CD4-positive, alpha-beta T cell treated with Interleukin-21 for 1 hour (primary cell): ENCODE results near the gene B4GALT1.

Source experiments
- DNase-seq: peaks from one replicate; pipeline ENCODE4 v3.0.0-alpha.2; 2020

The B4GALT1 gene, protein sequence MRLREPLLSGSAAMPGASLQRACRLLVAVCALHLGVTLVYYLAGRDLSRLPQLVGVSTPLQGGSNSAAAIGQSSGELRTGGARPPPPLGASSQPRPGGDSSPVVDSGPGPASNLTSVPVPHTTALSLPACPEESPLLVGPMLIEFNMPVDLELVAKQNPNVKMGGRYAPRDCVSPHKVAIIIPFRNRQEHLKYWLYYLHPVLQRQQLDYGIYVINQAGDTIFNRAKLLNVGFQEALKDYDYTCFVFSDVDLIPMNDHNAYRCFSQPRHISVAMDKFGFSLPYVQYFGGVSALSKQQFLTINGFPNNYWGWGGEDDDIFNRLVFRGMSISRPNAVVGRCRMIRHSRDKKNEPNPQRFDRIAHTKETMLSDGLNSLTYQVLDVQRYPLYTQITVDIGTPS

DNA sequence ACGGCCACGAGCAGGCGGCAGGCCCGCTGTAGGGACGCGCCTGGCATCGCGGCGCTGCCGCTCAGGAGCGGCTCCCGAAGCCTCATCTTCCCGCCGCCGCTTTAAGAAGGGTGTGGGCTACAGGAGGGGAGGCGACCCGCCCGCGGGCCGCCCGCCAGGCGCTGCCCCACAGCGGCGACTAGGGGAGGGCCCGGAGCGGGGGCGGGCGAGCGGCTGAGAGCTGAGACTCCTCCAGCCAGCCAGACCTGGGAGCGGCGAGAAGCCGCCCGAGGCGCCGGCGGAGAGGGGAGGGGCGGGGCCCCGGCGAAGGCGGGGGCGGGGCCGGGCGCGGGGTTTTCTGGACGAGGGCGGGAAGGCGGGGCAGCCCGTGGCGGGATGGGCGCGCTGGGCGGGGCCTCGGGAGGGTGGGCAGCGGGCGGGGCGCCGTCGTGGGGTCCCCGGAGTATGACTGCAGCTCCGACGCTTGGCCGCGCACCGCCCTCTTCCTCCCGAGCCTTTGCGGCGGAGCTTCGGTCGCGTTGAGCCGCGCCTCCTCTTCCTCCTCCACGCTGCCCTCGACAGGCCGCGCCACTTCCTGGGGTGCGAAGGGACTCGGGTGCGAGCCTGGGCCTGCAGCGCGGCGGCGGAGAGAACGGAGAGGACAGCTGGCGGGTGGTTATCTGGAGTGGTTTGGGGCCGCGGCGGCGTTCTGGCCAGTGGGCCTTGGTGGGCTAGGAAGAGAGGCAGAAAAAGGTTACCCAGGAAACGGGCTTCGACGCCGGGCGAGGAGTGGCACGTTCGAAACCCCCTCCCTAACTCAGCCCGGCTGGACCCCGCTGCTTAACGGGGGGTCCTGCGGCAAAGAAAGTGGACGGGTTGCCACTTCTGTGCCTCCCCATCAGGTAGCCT, at the start of gene B4GALT1:
TSS of gene B4GALT1 (minus strand) at position 253 of the 888 bp plus-strand sequence. CDS start at position 86, 167 bp downstream.
- peak; percentile 97 for DNase-seq

GRCh38 chr9:33211695-33212393, 44.7 kb upstream of the B4GALT1 start:
- DNase-seq = no peak

- no peak for DNase-seq
These were observed 43.0 kb upstream of the B4GALT1 start for GRCh38 chr9:33210006-33210715.

GRCh38 chr9:33209394-33209793, 42.3 kb upstream of the B4GALT1 start:
- no peak for DNase-seq

GRCh38 chr9:33202552-33203201, 35.5 kb upstream of the B4GALT1 start:
- DNase-seq = peak; percentile 25

GRCh38 chr9:33202018-33202417, 34.9 kb upstream of the B4GALT1 start:
- no peak for DNase-seq

GRCh38 chr9:33198165-33198564, 31.0 kb upstream of the B4GALT1 start:
- no peak for DNase-seq

- no peak for DNase-seq
These were observed 30.4 kb upstream of the B4GALT1 start for GRCh38 chr9:33197279-33198152.

GRCh38 chr9:33196736-33197135, 29.6 kb upstream of the B4GALT1 start:
- DNase-seq = no peak

DNA sequence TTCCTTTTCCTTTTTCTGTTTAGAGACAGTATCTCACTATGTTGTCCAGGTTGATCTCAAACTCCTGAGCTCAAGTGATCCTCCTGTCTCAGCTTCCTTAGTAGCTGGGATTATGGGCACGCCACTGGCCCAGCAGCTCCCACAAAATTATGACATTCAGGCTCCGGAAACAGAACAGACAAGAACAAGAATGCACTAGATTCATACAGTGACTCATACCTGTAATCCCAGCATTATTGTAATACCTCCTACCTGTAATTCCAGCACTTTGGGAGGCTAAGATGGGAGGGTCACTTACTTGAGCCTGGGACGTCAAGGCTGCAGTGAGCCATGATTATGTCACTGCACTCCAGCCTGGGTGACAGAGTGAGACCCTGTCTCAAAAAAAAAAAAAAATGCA, 26.7 kb upstream of the B4GALT1 start:
- no peak for DNase-seq

DNA sequence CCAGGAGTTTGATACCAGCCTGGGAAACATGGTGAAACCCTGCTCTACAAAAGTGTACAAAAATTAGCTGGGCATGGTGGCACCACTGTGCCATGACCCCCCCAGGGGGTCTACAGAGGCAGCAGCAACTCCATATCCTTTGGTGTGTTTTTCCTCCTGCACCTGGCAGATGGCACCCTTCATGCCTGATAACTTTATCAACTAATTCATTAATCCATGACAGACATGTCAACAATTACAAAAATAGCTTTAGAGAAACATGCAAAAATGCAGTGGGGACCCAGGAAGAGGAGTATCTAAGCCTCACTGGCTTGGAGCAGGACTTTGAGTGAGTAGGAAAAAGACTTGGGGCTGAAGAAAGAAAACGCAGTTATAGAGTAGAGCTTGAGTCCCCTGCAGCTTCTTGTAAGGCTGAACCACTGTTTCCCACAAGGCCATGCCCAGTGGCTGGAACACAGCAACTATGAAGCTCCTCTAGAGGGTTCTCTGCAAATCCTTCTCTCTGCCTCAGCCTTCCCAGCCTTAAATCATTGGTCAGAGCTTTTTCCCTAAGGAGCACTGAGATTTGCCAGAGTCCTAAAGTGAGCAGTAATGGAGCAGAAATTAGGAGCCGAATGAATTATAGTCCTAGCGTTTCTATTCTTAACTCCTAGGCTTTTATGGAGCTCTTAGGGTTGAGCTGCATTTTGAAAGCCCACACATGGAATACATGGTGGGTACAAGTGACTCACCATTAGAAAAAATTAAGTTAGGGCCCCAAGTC, 25.5 kb upstream of the B4GALT1 start:
- no peak for DNase-seq

GRCh38 chr9:33190021-33190705, 23.0 kb upstream of the B4GALT1 start:
- no peak for DNase-seq

DNA sequence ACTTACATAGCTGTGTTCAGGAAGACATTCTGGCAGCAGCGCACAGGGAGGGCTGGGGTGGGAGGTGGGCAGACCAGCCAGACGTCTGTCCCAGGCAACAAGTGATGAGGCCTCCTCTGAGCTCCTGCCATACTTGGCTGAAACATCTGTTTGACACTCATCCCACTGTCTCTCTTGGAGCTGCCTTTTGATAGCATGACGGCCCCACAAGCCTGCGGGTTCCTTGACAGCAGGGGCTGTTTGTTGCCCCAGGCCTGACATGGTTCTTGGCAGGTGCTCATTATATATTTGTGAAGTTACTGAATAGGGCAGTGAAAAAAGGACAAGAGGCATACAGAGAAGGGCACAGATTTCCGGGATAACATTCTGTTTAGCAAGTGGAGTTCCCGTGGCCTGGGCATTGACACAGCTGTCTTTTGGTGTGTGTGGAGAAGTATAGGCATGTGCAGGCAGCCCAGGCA, 22.2 kb upstream of the B4GALT1 start:
- no peak for DNase-seq

DNA sequence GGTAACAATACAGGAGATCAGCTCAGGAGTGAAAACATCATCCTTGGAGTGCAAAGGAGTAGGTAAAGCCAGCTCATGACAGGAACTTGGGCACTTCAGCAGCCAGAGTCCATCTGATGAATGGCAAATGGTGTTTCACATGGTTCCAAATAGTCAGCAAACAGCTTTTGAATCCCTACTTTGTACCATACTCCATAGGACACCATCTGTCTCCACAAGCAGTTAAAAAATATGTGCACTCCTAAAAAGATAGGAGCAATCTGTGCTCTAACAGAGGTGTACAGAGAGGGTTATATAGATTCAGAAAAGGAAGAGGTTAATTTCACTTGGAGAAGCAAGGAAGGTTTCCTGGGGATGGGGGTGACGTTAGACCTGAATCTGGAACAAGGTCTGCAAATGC, 21.6 kb upstream of the B4GALT1 start:
- DNase-seq = no peak

GRCh38 chr9:33187519-33188218, 20.5 kb upstream of the B4GALT1 start:
- DNase-seq = no peak

DNA sequence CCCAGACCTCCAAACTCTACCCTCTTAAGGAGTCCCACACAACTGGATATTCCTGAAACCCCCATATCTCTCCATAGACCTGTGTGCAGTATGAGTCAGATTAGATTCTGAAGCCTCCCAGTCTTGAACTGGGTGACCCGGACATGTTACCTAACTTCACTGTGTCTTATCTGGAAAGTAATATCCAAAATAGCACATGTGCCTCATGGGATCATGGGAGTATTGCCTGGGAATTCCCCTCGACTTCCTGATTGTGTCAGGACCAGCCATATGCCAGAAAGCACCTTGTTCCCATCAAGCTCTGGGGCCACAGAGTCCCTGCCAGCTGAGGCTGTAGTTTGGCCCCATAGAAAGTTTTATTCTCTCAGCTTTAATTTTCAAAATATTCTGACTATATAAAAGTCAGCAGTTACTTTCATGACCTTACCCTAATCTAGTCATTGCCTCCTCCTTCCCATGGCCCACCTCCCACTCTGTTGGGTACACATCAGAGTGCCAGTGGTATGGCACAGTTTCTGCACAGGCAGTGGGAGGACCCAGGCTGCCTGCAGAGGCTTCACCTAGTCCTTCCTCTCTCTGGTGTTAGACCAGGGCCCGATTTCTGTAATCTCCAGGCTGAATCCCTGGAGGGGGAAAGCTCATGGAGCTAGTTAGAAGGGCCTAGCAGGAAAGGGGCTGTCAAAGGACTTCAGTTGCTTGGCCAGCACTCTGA, 19.5 kb upstream of the B4GALT1 start:
- DNase-seq = no peak

- no peak for DNase-seq
These were observed 18.7 kb upstream of the B4GALT1 start for GRCh38 chr9:33185858-33186257.

GRCh38 chr9:33185406-33185805, 18.3 kb upstream of the B4GALT1 start:
- DNase-seq = no peak
